Psoas muscle (tissue), 8 donors: ENCODE measurements around the gene THRB. TPM values are rescaled to one million over a fixed set of nuclear protein-coding genes. Genes with fewer than 3 reads are reported as not detected.

Experiments
- ATAC-seq, 4 donors: fragments of 200-7000 bp; cut with Tn5 transposase; one replicate each; pipeline ENCODE4 v1.9.1; 2020; ENCODE audit warnings: moderate library complexity in 3 of 4, mild to moderate bottlenecking in 2 of 4
- DNase-seq, 2 donors: peaks; one replicate each; pipeline ENCODE4 v3.0.0-alpha.2; 2020
- H3K27ac ChIP-seq: fragments of 200-600 bp; one replicate; pipeline ENCODE4 v1.8.0; 2022
- H3K27me3 ChIP-seq, 3 donors: fragments of 200-600 bp in 1 of 3; one replicate each; pipeline versions ENCODE4 v1.6.1 to v1.8.0; 2013 to 2022; ENCODE audit warnings: low read length in 2 of 3, mild to moderate bottlenecking in 2 of 3, moderate library complexity in 1 of 3; ENCODE audit not compliant: insufficient read depth in 3 of 3
- H3K36me3 ChIP-seq, 2 donors: fragments of 200-600 bp in 1 of 2; one replicate each; pipeline versions ENCODE4 v1.6.1 to v1.8.0; 2013 to 2022; ENCODE audit warnings: low read depth in 1 of 2, mild to moderate bottlenecking in 1 of 2, moderate library complexity in 1 of 2; ENCODE audit not compliant: insufficient read depth in 1 of 2
- H3K4me1 ChIP-seq: fragments of 200-600 bp; one replicate; pipeline ENCODE4 v1.8.0; 2022
- H3K4me3 ChIP-seq: fragments of 200-600 bp; one replicate; pipeline ENCODE4 v1.8.0; 2022; ENCODE audit warnings: mild to moderate bottlenecking
- H3K9me3 ChIP-seq: fragments of 200-600 bp; one replicate; pipeline ENCODE4 v1.8.0; 2022
- WGBS, 3 donors: extraction: QIAGEN DNeasy Blood & Tissue Kit; methylation state at CpG; one replicate each; pipeline versions ENCODE4 v1.1.6 to v1.1.7; 2013; 5-methylcytosine and 5-hydroxymethylcytosine counted together
- intact Hi-C, 2 donors: fragments of 100-400 bp; cut with DNase I; formaldehyde crosslinking; loops; one replicate each; pipeline versions ENCODE4 v1.11.0 to v1.14.2; 2022
- polyA plus RNA-seq, 3 donors: library from polyadenylated mRNA; stranded (reverse); fragments of 200-250 nt; gene quantifications; one replicate each; pipeline ENCODE4 v1.2.3, GENCODE V29; 2013
- total RNA-seq, 4 donors: library from RNA; stranded (reverse); fragmentation: NEBNext Ultra II Directional in 2 of 4; extraction: Animal tissue kit (Norgen Biotek cat#: 25700) in 2 of 4; gene quantifications; one replicate each; pipeline versions ENCODE4 v1.2.1 to v1.2.4, GENCODE V29; 2021 to 2023
- TF ChIP-seq, protein P1 (sequence below): fragments of 200-600 bp; IDR thresholded peaks from one replicate; pipeline ENCODE4 v1.8.0; 2022; ENCODE audit warnings: antibody characterized with exemption
- donor health status: healthy with polysubstance abuse.
- donor health status: DM: no; HTN: no; CAD: no; lungs with moderate emphysema.
- donor health status: Bipolar disorder and iron deficiency.
- donor health status: healthy.
- donor health status: DM: yes; HTN: yes; CAD: no.
- donor health status: DM: no; HTN: no; CAD: no.
- donor health status: DM: no; HTN: no; CAD: no.
- donor health status: DM: yes; HTN: yes; CAD: no.

THRB gene
- total and polyA plus RNA-seq, 7 donors: 11.5 to 38.6 (median 31.4) TPM

DNA sequence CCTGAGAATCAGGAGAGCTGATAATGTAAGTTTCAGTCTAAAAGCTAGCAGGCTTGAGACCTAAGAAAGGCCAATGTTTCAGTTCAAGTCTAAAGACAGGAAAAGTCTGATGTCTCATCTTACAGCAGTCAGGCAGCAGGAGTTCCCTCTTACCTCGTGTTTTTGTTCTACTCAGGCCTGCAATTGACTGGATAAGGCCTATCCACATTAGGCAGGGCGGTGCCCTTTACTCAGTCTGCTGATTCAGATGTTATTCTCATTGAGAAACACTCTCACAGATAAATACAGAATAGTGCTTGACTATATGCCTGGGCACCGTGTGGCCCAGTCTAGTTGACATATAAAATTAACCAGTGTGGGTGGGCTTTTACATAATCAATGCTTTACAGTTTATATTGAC lies 427.2 kb downstream of the THRB start:
- intact Hi-C loops: loop anchor here (5.0 kb wide), 1 partner anchor 170 kb away; no protein-coding TSS in a partner anchor
- peaks cover 11% of the 10 kb centered on the region for H3K4me1 ChIP-seq
- 64 to 71% (median 69%) methylated on average over 3 of the region's 3 CpGs for WGBS, 3 donors
- no peaks in the 10 kb centered on the region for H3K36me3 ChIP-seq
- no peak overlapping the region for H3K4me3 ChIP-seq
- DNase-seq (no peak), ATAC-seq (peak in 2 of 4 donors; percentile 26 to 47)
- H3K27me3 ChIP-seq: no peaks in the 10 kb centered on the region
- H3K27ac ChIP-seq: no peak overlapping the region
- no peaks in the 10 kb centered on the region for H3K9me3 ChIP-seq
- TF ChIP-seq, protein P1, sequence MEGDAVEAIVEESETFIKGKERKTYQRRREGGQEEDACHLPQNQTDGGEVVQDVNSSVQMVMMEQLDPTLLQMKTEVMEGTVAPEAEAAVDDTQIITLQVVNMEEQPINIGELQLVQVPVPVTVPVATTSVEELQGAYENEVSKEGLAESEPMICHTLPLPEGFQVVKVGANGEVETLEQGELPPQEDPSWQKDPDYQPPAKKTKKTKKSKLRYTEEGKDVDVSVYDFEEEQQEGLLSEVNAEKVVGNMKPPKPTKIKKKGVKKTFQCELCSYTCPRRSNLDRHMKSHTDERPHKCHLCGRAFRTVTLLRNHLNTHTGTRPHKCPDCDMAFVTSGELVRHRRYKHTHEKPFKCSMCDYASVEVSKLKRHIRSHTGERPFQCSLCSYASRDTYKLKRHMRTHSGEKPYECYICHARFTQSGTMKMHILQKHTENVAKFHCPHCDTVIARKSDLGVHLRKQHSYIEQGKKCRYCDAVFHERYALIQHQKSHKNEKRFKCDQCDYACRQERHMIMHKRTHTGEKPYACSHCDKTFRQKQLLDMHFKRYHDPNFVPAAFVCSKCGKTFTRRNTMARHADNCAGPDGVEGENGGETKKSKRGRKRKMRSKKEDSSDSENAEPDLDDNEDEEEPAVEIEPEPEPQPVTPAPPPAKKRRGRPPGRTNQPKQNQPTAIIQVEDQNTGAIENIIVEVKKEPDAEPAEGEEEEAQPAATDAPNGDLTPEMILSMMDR: no peak
